Hematopoietic multipotent progenitor cell treated with erythropoietin and hydrocortisone succinate and interleukin-3 and kit ligand, for 8 days (in vitro differentiated cells): ENCODE results near the gene NELL1.
"Not testable (repeated sequence)": the region's sequence is repeated elsewhere in the genome, so short reads cannot be mapped to it uniquely, and the experiment has no call there.

Experiments used
- DNase-seq: peaks from one replicate; pipeline ENCODE4 v3.0.0-alpha.2; 2015

Gene NELL1

GRCh38 chr11:21122523-21122922, 453.1 kb downstream of the NELL1 start:
- DNase-seq = no peak

- no peak for DNase-seq
Measured at GRCh38 chr11:21132146-21132720, 462.8 kb downstream of the NELL1 start.

GRCh38 chr11:21133244-21133643, 463.9 kb downstream of the NELL1 start:
- no peak for DNase-seq

- DNase-seq = no peak
Measured at GRCh38 chr11:21133722-21134121, 464.3 kb downstream of the NELL1 start.

- no peak for DNase-seq
Measured at GRCh38 chr11:21137803-21138202, 468.4 kb downstream of the NELL1 start.

GRCh38 chr11:21141557-21141956, 472.2 kb downstream of the NELL1 start:
- not testable (repeated sequence) for DNase-seq

GRCh38 chr11:21142007-21142406, 472.6 kb downstream of the NELL1 start:
- peak; percentile 7 for DNase-seq

- DNase-seq = no peak
Measured at GRCh38 chr11:21144531-21144930, 475.1 kb downstream of the NELL1 start.

- DNase-seq = no peak
Measured at GRCh38 chr11:21148376-21148775, 479.0 kb downstream of the NELL1 start.

- no peak for DNase-seq
Measured at GRCh38 chr11:21160140-21160539, 490.8 kb downstream of the NELL1 start.

GRCh38 chr11:21169639-21170038, 500.3 kb downstream of the NELL1 start:
- no peak for DNase-seq

GRCh38 chr11:21173476-21173875, 504.1 kb downstream of the NELL1 start:
- no peak for DNase-seq

- no peak for DNase-seq
Measured at GRCh38 chr11:21174781-21175180, 505.4 kb downstream of the NELL1 start.

- DNase-seq = no peak
Measured at GRCh38 chr11:21177379-21177778, 508.0 kb downstream of the NELL1 start.

GRCh38 chr11:21179770-21180169, 510.4 kb downstream of the NELL1 start:
- no peak for DNase-seq

GRCh38 chr11:21180182-21180581, 510.8 kb downstream of the NELL1 start:
- no peak for DNase-seq

- no peak for DNase-seq
Measured at GRCh38 chr11:21185959-21186358, 516.6 kb downstream of the NELL1 start.

GRCh38 chr11:21190181-21190580, 520.8 kb downstream of the NELL1 start:
- no peak for DNase-seq

- no peak for DNase-seq
Measured at GRCh38 chr11:21195995-21196394, 526.6 kb downstream of the NELL1 start.

- no peak for DNase-seq
Measured at GRCh38 chr11:21198498-21198897, 529.1 kb downstream of the NELL1 start.

GRCh38 chr11:21205205-21205604, 535.8 kb downstream of the NELL1 start:
- DNase-seq = no peak

- no peak for DNase-seq
Measured at GRCh38 chr11:21225860-21226259, 556.5 kb downstream of the NELL1 start.

- no peak for DNase-seq
Measured at GRCh38 chr11:21229224-21229623, 559.8 kb downstream of the NELL1 start.

GRCh38 chr11:21250196-21250595, 580.8 kb downstream of the NELL1 start:
- DNase-seq = no peak

GRCh38 chr11:21254055-21254454, 584.7 kb downstream of the NELL1 start:
- no peak for DNase-seq

- no peak for DNase-seq
Measured at GRCh38 chr11:21254790-21255189, 585.4 kb downstream of the NELL1 start.
